Right atrium auricular region (tissue), 2 donors: ENCODE results near the gene ZNF438. TPM values are rescaled to one million over a fixed set of nuclear protein-coding genes. Genes with fewer than 3 reads are reported as not detected.
"Not testable (repeated sequence)": the region's sequence is repeated elsewhere in the genome, so short reads cannot be mapped to it uniquely, and the experiment has no call there.

Source experiments
- DNase-seq: peaks from one replicate; pipeline ENCODE4 v3.0.0-alpha.2; 2019; ENCODE audit warnings: low spot score
- H3K27ac ChIP-seq, 2 donors: fragments of 200-600 bp; sonication (generic); 1 replicate in 1 of 2; 2 replicates in 1 of 2; pipeline ENCODE4 v1.5.1; 2016 to 2019
- H3K27me3 ChIP-seq, 2 donors: fragments of 200-600 bp; sonication (generic); one replicate each; pipeline versions ENCODE4 v1.5.1 to v1.6.0; 2017 to 2019
- H3K36me3 ChIP-seq: fragments of 200-600 bp; sonication (generic); one replicate; pipeline ENCODE4 v1.5.1; 2016
- H3K4me1 ChIP-seq, 2 donors: fragments of 200-600 bp; sonication (generic); one replicate each; pipeline versions ENCODE4 v1.5.1 to v1.6.0; 2017 to 2019
- H3K4me3 ChIP-seq, 2 donors: fragments of 200-600 bp; sonication (generic); 1 replicate in 1 of 2; 2 replicates in 1 of 2; pipeline ENCODE4 v1.5.1; 2017 to 2019; ENCODE audit warnings: mild to moderate bottlenecking in 1 of 2, moderate library complexity in 1 of 2
- H3K9me3 ChIP-seq, 2 donors: fragments of 200-600 bp; sonication (generic); one replicate each; pipeline ENCODE4 v1.5.1; 2019
- CTCF ChIP-seq, 2 donors: fragments of 200-600 bp; sonication (generic); IDR thresholded peaks; one replicate each; pipeline ENCODE4 v1.5.1; 2019; ENCODE audit warnings: antibody characterized with exemption in 2 of 2
- total RNA-seq, 2 donors: library from RNA; depleted of rRNA; stranded (reverse); fragments of >200 nt; gene quantifications; one replicate each; pipeline ENCODE4 v1.1.0, GENCODE V29; 2016

Gene ZNF438
- total RNA-seq, 2 donors from 2014 or later = 13.4 to 14.5 TPM

- Histone ChIP-seq H3K4me3 (no peak overlapping the region), H3K27ac (peak overlapping the region; percentile 57 to 83), H3K4me1 (peaks cover 0 to 77% of the 10 kb centered on the region in 2 donors), H3K36me3 (no peaks in the 10 kb centered on the region), H3K9me3 (no peaks in the 10 kb centered on the region), H3K27me3 (no peaks in the 10 kb centered on the region)
- DNase-seq = no peak
- no peak for TF ChIP-seq CTCF (IDR thresholded peaks at IDR 0.05)
Observed at GRCh38 chr10:30988831-30989435, 42.7 kb downstream of the ZNF438 start.

GRCh38 chr10:30987463-30987862, 44.2 kb downstream of the ZNF438 start:
- no peak for TF ChIP-seq CTCF (IDR thresholded peaks at IDR 0.05)
- no peak for DNase-seq
- no peaks in the 10 kb centered on the region for H3K36me3 ChIP-seq
- no peaks in the 10 kb centered on the region for H3K27me3 ChIP-seq
- H3K4me3 ChIP-seq = no peak overlapping the region
- peaks cover 0 to 71% of the 10 kb centered on the region in 2 donors for H3K4me1 ChIP-seq
- H3K27ac ChIP-seq = peak overlapping the region in 1 of 2 donors; percentile 1
- no peaks in the 10 kb centered on the region for H3K9me3 ChIP-seq

GRCh38 chr10:30986053-30986555, 45.6 kb downstream of the ZNF438 start:
- Histone ChIP-seq H3K27ac (peak overlapping the region; percentile 3 to 49), H3K4me1 (peaks cover 0 to 65% of the 10 kb centered on the region in 2 donors), H3K27me3 (no peaks in the 10 kb centered on the region), H3K4me3 (no peak overlapping the region), H3K9me3 (no peaks in the 10 kb centered on the region), H3K36me3 (no peaks in the 10 kb centered on the region)
- no peak for DNase-seq
- TF ChIP-seq CTCF (IDR thresholded peaks at IDR 0.05) = no peak

GRCh38 chr10:30985512-30985911, 46.2 kb downstream of the ZNF438 start:
- Histone ChIP-seq H3K9me3 (no peaks in the 10 kb centered on the region), H3K36me3 (no peaks in the 10 kb centered on the region), H3K27me3 (no peaks in the 10 kb centered on the region), H3K4me3 (no peak overlapping the region), H3K27ac (peak overlapping the region; percentile 22 to 49), H3K4me1 (peaks cover 0 to 69% of the 10 kb centered on the region in 2 donors)
- DNase-seq = no peak
- TF ChIP-seq CTCF (IDR thresholded peaks at IDR 0.05) = no peak

- Histone ChIP-seq H3K4me3 (no peak overlapping the region), H3K36me3 (no peaks in the 10 kb centered on the region), H3K27ac (peak overlapping the region; percentile 22 to 49), H3K4me1 (peaks cover 0 to 71% of the 10 kb centered on the region in 2 donors), H3K27me3 (no peaks in the 10 kb centered on the region), H3K9me3 (no peaks in the 10 kb centered on the region)
- DNase-seq = no peak
- TF ChIP-seq CTCF (IDR thresholded peaks at IDR 0.05) = no peak
Observed at GRCh38 chr10:30984563-30985328, 46.9 kb downstream of the ZNF438 start.

GRCh38 chr10:30983209-30983608, 48.5 kb downstream of the ZNF438 start:
- H3K4me1 ChIP-seq = peaks cover 0 to 56% of the 10 kb centered on the region in 2 donors
- not testable (repeated sequence) for H3K27ac ChIP-seq

More at GRCh38 chr10:30983209-30983608, 48.5 kb downstream of the ZNF438 start:
- not testable (repeated sequence) for DNase-seq, H3K4me3 ChIP-seq, H3K9me3 ChIP-seq, H3K36me3 ChIP-seq, H3K27me3 ChIP-seq
